ENCODE results near the gene TCP11L2.

GRCh38 chr12:106281056-106281782 is 21.3 kb upstream of the TCP11L2 start:
- TF ChIP-seq CTCF (tag by site-specific recombination; IDR thresholded peaks at IDR 0.05), result no peak
- TF ChIP-seq SP3 (tag by site-specific recombination; IDR thresholded peaks at IDR 0.05), result no peak
- TF ChIP-seq PATZ1 (tag by site-specific recombination; IDR thresholded peaks at IDR 0.05), result no peak
- TF ChIP-seq ZNF777 (tag by site-specific recombination; IDR thresholded peaks at IDR 0.05; ENCODE audit: borderline replicate concordance), result no peak
- TF ChIP-seq ZNF48 (tag by site-specific recombination; IDR thresholded peaks at IDR 0.05), result no peak
- TF ChIP-seq ZNF239 (tag by site-specific recombination; IDR thresholded peaks at IDR 0.05), result no peak
- TF ChIP-seq ZBTB21 (tag by site-specific recombination; IDR thresholded peaks at IDR 0.05), result no peak
- TF ChIP-seq TCF7L2 (IDR thresholded peaks at IDR 0.05; ENCODE audit: borderline replicate concordance, low read depth, low read length), result no peak
- TF ChIP-seq ZNF561 (tag by site-specific recombination; IDR thresholded peaks at IDR 0.05; ENCODE audit: borderline replicate concordance), result no peak
- TF ChIP-seq REST (tag by site-specific recombination; IDR thresholded peaks at IDR 0.05), result no peak
- TF ChIP-seq HOXD13 (CRISPR knock-in tag; IDR thresholded peaks at IDR 0.05; ENCODE audit: borderline replicate concordance), result no peak
- TF ChIP-seq ZNF76 (tag by site-specific recombination; IDR thresholded peaks at IDR 0.05; ENCODE audit: borderline replicate concordance, low read depth), result no peak
- TF ChIP-seq ZNF18 (tag by site-specific recombination; IDR thresholded peaks at IDR 0.05), result no peak
